Measurements from ENCODE around the gene APOL6. TPM values are rescaled to one million over a fixed set of nuclear protein-coding genes. Genes with fewer than 3 reads are reported as not detected.

APOL6 gene
- total and polyA plus RNA-seq, 2 of the 4 experiments (the other 2 are of a cell fraction), result 1.2 to 7.2 TPM

DNA sequence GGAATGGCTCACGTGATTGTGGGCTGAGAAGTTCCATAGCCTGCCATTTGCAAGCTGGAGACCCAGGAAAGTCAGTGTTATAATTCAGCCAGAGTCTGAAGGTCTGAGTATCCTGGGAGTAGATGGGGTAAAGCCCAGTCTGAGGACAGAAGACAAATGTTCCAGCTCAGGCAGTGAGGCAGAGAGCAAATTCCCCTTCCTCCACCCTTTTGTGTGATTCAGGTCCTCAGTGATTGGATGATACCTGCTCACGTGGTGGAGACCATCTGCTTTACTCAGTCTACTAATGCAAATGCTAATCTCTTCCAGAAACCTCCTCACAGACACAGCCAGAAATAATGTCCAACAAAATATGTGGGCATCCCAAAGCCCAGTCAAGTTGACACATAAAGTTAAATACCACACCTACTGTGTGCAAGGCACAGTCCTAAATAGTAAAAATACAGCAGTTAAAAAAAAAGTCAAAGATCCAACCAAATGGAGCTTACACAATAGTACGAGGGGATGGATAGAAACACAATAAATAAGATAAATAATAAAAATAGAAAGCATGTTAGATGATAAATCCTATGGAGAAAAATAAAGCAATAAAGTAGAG is 13.2 kb upstream of the APOL6 start:
- Histone ChIP-seq H2BK120ac (ENCODE audit: low read depth, low read length) (no peak overlapping the region), H3K27me3 (ENCODE audit: control insufficient read depth, insufficient read depth, low read length) (no peaks in the 10 kb centered on the region), H3K23ac (ENCODE audit: low read depth, low read length) (no peak overlapping the region), H2AK9ac (replicated peaks; ENCODE audit: low read depth, low read length, poor library complexity) (no peak overlapping the region), H3K56ac (ENCODE audit: extremely low read depth, insufficient read depth, low read length) (no peak overlapping the region), H4K20me1 (ENCODE audit: insufficient read depth, low read length) (no peaks in the 10 kb centered on the region), H4K5ac (ENCODE audit: low read depth, low read length) (no peak overlapping the region), H2AFZ (replicated peaks; ENCODE audit: low read length, poor library complexity) (peak overlapping the region; percentile 5), H3K36me3 (ENCODE audit: control insufficient read depth, insufficient read depth, low read length) (no peaks in the 10 kb centered on the region), H4K91ac (ENCODE audit: insufficient read depth, low read depth, low read length) (no peak overlapping the region), H3K4me3 (ENCODE audit: insufficient read depth, low read depth, low read length) (no peak overlapping the region), H2BK5ac (ENCODE audit: low read depth, low read length, poor library complexity, severe bottlenecking) (no peak overlapping the region), H2AK5ac (ENCODE audit: low read depth, low read length) (no peak overlapping the region; the same call in 1 of the 2 replicates), H3K9me1 (ENCODE audit: insufficient read depth, low read length) (peaks cover 26% of the 10 kb centered on the region), H4K8ac (ENCODE audit: low read depth in 2 of 2, low read length in 2 of 2) (no peak overlapping the region), H3K4me1 (ENCODE audit: control insufficient read depth, insufficient read depth, low read length) (peaks cover 16% of the 10 kb centered on the region), H3K14ac (replicated peaks; ENCODE audit: low read depth, low read length) (no peak overlapping the region), H2BK15ac (ENCODE audit: low read depth, low read length) (no peak overlapping the region), H3K79me1 (ENCODE audit: low read depth in 1 of 2, low read length in 2 of 2) (no peaks in the 10 kb centered on the region), H3K4me2 (ENCODE audit: low read depth, low read length) (no peak overlapping the region), H3K9me3 (ENCODE audit: control insufficient read depth, insufficient read depth, low read length) (no peaks in the 10 kb centered on the region), H3K4ac (ENCODE audit: low read depth, low read length) (no peak overlapping the region), H3K18ac (ENCODE audit: low read depth, low read length) (no peak overlapping the region), H2BK20ac (ENCODE audit: low read depth, low read length) (no peak overlapping the region), H3K27ac (ENCODE audit: insufficient read depth, low read length) (no peak overlapping the region), H3K9ac (ENCODE audit: low read depth, low read length) (no peak overlapping the region)
- in situ Hi-C loops (cut with MboI; ENCODE audit: low sequenced_read_pairs), result loop anchor here (10.0 kb wide), 1 partner anchor 200 kb away; no protein-coding TSS in a partner anchor
- BruUV-seq (replicated peaks), result no TSS peak
- dilution Hi-C loops (cut with HindIII; ENCODE audit: low sequenced_read_pairs, unreplicated experiment), result no loop called here
- ChIA-PET POLR2A (ENCODE audit: unreplicated experiment) (no interaction called here), CTCF (interaction anchor here (0.6 kb wide), 2 partner anchors 51 to 296 kb away, joined by 3 to 4 read pairs; no protein-coding TSS in a partner anchor)
- peak; percentile 8 for DNase-seq
- ATAC-seq (ENCODE audit: low read depth), result no peak
- TF ChIP-seq MAFK (IDR thresholded peaks at IDR 0.05; ENCODE audit: low read depth, low read length) (no peak), CHD1 (IDR thresholded peaks at IDR 0.05; ENCODE audit: low read depth, low read length) (no peak)
- TF ChIP-seq, protein P1, sequence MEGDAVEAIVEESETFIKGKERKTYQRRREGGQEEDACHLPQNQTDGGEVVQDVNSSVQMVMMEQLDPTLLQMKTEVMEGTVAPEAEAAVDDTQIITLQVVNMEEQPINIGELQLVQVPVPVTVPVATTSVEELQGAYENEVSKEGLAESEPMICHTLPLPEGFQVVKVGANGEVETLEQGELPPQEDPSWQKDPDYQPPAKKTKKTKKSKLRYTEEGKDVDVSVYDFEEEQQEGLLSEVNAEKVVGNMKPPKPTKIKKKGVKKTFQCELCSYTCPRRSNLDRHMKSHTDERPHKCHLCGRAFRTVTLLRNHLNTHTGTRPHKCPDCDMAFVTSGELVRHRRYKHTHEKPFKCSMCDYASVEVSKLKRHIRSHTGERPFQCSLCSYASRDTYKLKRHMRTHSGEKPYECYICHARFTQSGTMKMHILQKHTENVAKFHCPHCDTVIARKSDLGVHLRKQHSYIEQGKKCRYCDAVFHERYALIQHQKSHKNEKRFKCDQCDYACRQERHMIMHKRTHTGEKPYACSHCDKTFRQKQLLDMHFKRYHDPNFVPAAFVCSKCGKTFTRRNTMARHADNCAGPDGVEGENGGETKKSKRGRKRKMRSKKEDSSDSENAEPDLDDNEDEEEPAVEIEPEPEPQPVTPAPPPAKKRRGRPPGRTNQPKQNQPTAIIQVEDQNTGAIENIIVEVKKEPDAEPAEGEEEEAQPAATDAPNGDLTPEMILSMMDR (conservative IDR thresholded peaks at IDR 0.05; ENCODE audit: low read depth, low read length), result no peak
- intact Hi-C loops (cut with micrococcal nuclease), result no loop called here
- WGBS, 2 experiments (ENCODE audit: extremely low coverage in 2 of 2, insufficient read length in 1 of 2), result 100% methylated on average over 1 of the region's 3 CpGs; no CpG with 5 or more reads in 1 of the 2 experiments
